ENCODE data around the gene LTBP1. TPM values are rescaled to one million over a fixed set of nuclear protein-coding genes. Genes with fewer than 3 reads are reported as not detected.

The LTBP1 gene
- total and polyA plus RNA-seq, 9 donors: 13.5 to 117 (median 41.8) TPM

DNA sequence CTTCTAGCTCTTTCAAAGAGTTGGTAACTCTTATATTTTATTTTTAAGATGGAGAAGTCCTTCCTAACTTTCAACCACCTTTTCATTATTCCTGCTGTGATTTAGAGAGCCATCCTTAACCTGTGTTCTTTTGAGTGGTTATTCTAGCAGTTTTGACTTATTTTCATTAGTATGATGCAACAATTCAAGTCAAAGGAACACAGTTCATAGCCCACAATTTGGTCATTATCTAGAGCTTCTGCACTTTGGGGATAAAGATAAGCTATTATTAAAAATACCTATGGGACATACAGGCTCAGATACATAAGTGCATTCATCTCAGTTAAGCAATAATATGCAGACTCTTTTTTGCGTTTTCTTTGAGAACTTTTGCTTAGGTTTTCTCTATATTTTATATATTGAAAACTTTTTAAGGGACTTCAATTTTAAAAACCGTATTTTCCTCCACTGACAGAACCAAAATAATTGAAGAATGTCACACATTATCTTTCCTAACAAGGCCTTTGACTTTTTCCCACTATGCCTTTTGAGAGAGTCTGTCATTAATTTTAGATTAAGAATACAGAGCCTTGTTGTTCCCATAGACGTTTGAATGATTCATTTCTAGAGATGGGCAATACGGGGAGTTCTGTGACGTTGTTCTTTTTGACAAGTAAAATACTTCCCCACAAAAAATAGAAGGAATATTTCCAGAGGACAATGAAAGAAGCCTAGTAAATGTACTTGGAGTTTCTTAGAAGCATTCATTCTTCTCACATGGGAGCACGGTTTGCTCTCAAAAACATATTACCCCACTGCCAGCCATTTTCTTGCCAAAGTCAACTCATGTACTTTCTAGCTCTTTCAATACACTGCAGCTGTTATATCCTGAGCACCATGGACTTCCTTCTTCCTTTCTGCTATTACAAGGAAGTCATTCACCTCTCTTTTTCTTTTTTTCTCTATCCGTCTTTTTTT is 486.8 kb downstream of the LTBP1 start:
- WGBS, 3 donors: 75 to 89% (median 84%) methylated on average over 7 of the region's 7 CpGs
- intact Hi-C loops (cut with DNase I): no loop called here
- Histone ChIP-seq H3K27me3 (no peaks in the 10 kb centered on the region), H3K9me3 (no peaks in the 10 kb centered on the region), H3K27ac (no peak overlapping the region), H3K4me3 (no peak overlapping the region), H3K4me1 (ENCODE audit: insufficient read depth) (peaks cover 5% of the 10 kb centered on the region), H3K36me3 (no peaks in the 10 kb centered on the region)
- DNase-seq: no peak
- TF ChIP-seq, protein P1, sequence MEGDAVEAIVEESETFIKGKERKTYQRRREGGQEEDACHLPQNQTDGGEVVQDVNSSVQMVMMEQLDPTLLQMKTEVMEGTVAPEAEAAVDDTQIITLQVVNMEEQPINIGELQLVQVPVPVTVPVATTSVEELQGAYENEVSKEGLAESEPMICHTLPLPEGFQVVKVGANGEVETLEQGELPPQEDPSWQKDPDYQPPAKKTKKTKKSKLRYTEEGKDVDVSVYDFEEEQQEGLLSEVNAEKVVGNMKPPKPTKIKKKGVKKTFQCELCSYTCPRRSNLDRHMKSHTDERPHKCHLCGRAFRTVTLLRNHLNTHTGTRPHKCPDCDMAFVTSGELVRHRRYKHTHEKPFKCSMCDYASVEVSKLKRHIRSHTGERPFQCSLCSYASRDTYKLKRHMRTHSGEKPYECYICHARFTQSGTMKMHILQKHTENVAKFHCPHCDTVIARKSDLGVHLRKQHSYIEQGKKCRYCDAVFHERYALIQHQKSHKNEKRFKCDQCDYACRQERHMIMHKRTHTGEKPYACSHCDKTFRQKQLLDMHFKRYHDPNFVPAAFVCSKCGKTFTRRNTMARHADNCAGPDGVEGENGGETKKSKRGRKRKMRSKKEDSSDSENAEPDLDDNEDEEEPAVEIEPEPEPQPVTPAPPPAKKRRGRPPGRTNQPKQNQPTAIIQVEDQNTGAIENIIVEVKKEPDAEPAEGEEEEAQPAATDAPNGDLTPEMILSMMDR (IDR thresholded peaks at IDR 0.05): no peak
- TF ChIP-seq POLR2A (IDR thresholded peaks at IDR 0.05) (no peak), EP300 (IDR thresholded peaks at IDR 0.05) (no peak)

DNA sequence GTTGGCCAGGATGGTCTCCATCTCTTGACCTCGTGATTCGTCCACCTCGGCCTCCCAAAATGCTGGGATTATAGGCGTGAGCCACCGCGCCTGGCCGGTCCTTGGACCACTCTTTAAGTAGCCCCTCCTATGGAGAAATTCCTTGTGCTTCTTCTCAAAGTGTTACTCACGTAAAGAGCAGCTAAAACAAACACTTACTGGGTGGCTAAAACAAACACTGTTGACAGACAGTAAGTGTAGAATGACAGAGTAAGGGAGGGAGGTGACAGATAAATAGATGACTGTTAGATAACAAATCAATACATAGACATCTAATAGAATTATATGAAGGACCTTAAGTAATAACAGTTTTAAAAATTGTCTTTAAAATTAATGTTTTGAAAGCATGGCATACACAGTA is 488.8 kb downstream of the LTBP1 start:
- Histone ChIP-seq H3K9me3 (no peaks in the 10 kb centered on the region), H3K27ac (no peak overlapping the region), H3K36me3 (no peaks in the 10 kb centered on the region), H3K4me1 (ENCODE audit: insufficient read depth) (peaks cover 5% of the 10 kb centered on the region), H3K4me3 (no peak overlapping the region), H3K27me3 (no peaks in the 10 kb centered on the region)
- DNase-seq: no peak
- 91 to 93% (median 92%) methylated on average over 8 of the region's 8 CpGs for WGBS, 3 donors
- intact Hi-C loops (cut with DNase I): no loop called here
- TF ChIP-seq POLR2A (IDR thresholded peaks at IDR 0.05) (no peak), EP300 (IDR thresholded peaks at IDR 0.05) (no peak)
- TF ChIP-seq, protein P1 (IDR thresholded peaks at IDR 0.05): no peak

DNA sequence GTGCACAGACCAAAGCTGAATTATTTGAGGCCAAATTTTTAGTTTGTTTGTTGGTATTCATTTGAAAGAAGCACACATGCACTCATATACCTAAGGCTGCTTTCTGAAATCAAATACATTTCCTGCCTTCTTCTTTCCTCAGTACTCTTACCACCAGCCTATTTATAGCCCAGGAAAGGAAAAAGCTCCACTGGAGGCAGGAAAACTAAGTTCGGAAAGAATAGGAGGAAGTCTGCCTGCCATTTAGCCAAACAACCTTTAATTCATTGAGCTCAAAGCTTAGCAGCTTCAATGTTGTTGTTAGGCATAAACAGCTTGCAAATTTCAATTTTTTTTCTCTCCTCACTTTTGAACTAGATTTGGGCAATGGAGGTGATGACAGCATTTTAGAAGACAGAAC is 489.3 kb downstream of the LTBP1 start:
- 24 to 25% (median 24%) methylated on average over 1 of the region's 1 CpG for WGBS, 3 donors
- no peak for TF ChIP-seq POLR2A (IDR thresholded peaks at IDR 0.05)
- TF ChIP-seq, protein P1 (IDR thresholded peaks at IDR 0.05): no peak
- no peak for TF ChIP-seq EP300 (IDR thresholded peaks at IDR 0.05)
- Histone ChIP-seq H3K27me3 (no peaks in the 10 kb centered on the region), H3K4me3 (no peak overlapping the region), H3K36me3 (no peaks in the 10 kb centered on the region), H3K4me1 (ENCODE audit: insufficient read depth) (peaks cover 5% of the 10 kb centered on the region), H3K9me3 (no peaks in the 10 kb centered on the region), H3K27ac (no peak overlapping the region)
- intact Hi-C loops (cut with DNase I): no loop called here
- DNase-seq: no peak

DNA sequence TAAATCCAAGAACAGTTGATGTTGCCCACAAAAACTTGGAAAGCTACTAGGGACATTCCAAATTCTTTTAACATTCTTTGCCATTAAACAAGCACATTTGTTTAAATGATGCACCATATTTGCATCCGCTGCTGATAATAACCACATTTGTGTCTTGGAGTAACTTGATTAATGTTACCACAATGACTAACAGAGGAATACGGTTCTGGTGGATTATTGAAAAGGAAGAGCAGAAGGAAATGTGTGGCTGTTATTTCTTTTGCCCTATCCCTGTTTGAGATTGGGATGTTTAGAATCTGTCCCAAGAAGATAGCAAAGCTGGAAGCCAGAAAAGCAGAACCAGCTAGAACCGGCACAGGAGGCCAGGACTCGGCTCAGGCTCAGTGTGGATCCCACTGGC is 490.5 kb downstream of the LTBP1 start:
- no peak overlapping the region for H3K4me3 ChIP-seq
- no peaks in the 10 kb centered on the region for H3K9me3 ChIP-seq
- H3K27me3 ChIP-seq: no peaks in the 10 kb centered on the region
- intact Hi-C loops (cut with DNase I): no loop called here
- no peak overlapping the region for H3K27ac ChIP-seq
- no peaks in the 10 kb centered on the region for H3K36me3 ChIP-seq
- TF ChIP-seq EP300 (IDR thresholded peaks at IDR 0.05) (no peak), POLR2A (IDR thresholded peaks at IDR 0.05) (no peak)
- TF ChIP-seq, protein P1 (IDR thresholded peaks at IDR 0.05): no peak
- WGBS, 3 donors: 4 to 8% (median 8%) methylated on average over 4 of the region's 4 CpGs
- H3K4me1 ChIP-seq (ENCODE audit: insufficient read depth): peaks cover 5% of the 10 kb centered on the region
- no peak for DNase-seq

Data from ovary (tissue), 9 donors.